Heart left ventricle (tissue), 13 donors: ENCODE measurements around the gene GPC6.

ENCODE experiments used
- CTCF ChIP-seq, 12 donors: fragments of 200-600 bp; sonication (generic) in 4 of 12; IDR thresholded peaks; one replicate each; pipeline versions ENCODE4 v1.5.0 to v1.8.0; 2018 to 2022; ENCODE audit warnings: antibody characterized with exemption in 12 of 12, mild to moderate bottlenecking in 5 of 12
- POLR2A ChIP-seq, 2 donors: fragments of 450-650 bp; IDR thresholded peaks; one replicate each; pipeline ENCODE4 v1.6.1; 2017; ENCODE audit warnings: antibody characterized with exemption in 2 of 2, mild to moderate bottlenecking in 2 of 2, moderate library complexity in 2 of 2
- donor health status: ischemic (EF 13 %, LVEDD 7.1; RV severe dilation, severe dysfunction).
- donor health status: DM: no; HTN: yes; CAD: no.
- donor health status: DM: no; HTN: no; CAD: no.
- donor health status: ischemic (EF 25% LVEDD 6.9; RV normal size, moderate dysfunction).
- donor health status: ischemic (EF 25% LVEDD 5.7; RV mildly dilated, moderate dysfunction).
- donor health status: ischemic (EF 35%, LVEDD 5.7; RV mildly dilated, moderate dysfunction).
- donor health status: nonischemic (EF 11% LVEDD 7.7; RV severe dilation, severe dysfunction).
- donor health status: DM: yes; HTN: yes; CAD: no.
- donor health status: PGD.
- donor health status: ischemic (EF 29% LVEDD 5.4; RV normal size, mild dysfunction).
- donor health status: nonischemic (EF 23%, LVEDD 6.1; RV moderate dilation, normal function).

- TF ChIP-seq CTCF (IDR thresholded peaks at IDR 0.05) (no peak), POLR2A (IDR thresholded peaks at IDR 0.05) (no peak)
These were observed 496.7 kb downstream of the GPC6 start for GRCh38 chr13:93723316-93723715.
